H1 (cell line): ENCODE data around the gene TPD52L1. TPM values are rescaled to one million over a fixed set of nuclear protein-coding genes. Genes with fewer than 3 reads are reported as not detected.

ENCODE experiments used
- CTCF ChIA-PET: fragments of 300-600 bp; sonication (Branson Sonifier 250); formaldehyde crosslinking; loops from one replicate; lab custom pipeline; 2021; ENCODE audit not compliant: partially characterized antibody; lab: Charles Lee
- POLR2A ChIA-PET: fragments of 300-600 bp; sonication (Branson Sonifier 250); formaldehyde crosslinking; loops from one replicate; lab custom pipeline; 2021; ENCODE audit warnings: inconsistent platforms; ENCODE audit not compliant: partially characterized antibody; lab: Charles Lee
- DNase-seq, 2 experiments: peaks; one replicate each; pipeline versions ENCODE4 v3.0.0 to v3.0.0-alpha.2; 2010 to 2022; ENCODE audit warnings: low spot score in 2 of 2, low read depth in 1 of 2, mixed read lengths in 1 of 2
- FAIRE-seq: peaks from 2 replicates; lab custom pipeline; 2011; peaks lifted over from hg19 to GRCh38; lab: Jason Lieb, UNC
- H2AFZ ChIP-seq: 2 replicates; pipeline ENCODE4 v1.8.1; 2012; ENCODE audit warnings: low read length, inconsistent platforms
- H2AK5ac ChIP-seq: 2 replicates; pipeline ENCODE4 v1.6.1; 2013; ENCODE audit warnings: low read depth, low read length
- H2BK120ac ChIP-seq: replicated peaks from 2 replicates; pipeline ENCODE3; 2013; ENCODE audit warnings: low read depth, low read length, inconsistent platforms
- H2BK12ac ChIP-seq: 2 replicates; pipeline ENCODE4 v1.6.1; 2013; ENCODE audit warnings: low read depth, low read length
- H2BK15ac ChIP-seq: 2 replicates; pipeline ENCODE4 v1.6.1; 2013; ENCODE audit warnings: low read length
- H2BK20ac ChIP-seq: 2 replicates; pipeline ENCODE4 v1.6.1; 2013; ENCODE audit warnings: low read length
- H2BK5ac ChIP-seq: 2 replicates; pipeline ENCODE4 v1.6.1; 2013; ENCODE audit warnings: low read depth, low read length
- H3K14ac ChIP-seq: 2 replicates; pipeline ENCODE4 v1.6.1; 2013; ENCODE audit warnings: inconsistent platforms; ENCODE audit not compliant: insufficient read length
- H3K18ac ChIP-seq: 2 replicates; pipeline ENCODE4 v1.6.1; 2013; ENCODE audit warnings: low read length; ENCODE audit errors: extremely low read depth
- H3K23ac ChIP-seq: 2 replicates; pipeline ENCODE4 v1.6.1; 2013; ENCODE audit warnings: inconsistent platforms; ENCODE audit not compliant: insufficient read length
- H3K23me2 ChIP-seq: 2 replicates; pipeline ENCODE4 v1.6.1; 2013; ENCODE audit warnings: low read depth, low read length
- H3K27ac ChIP-seq: 2 replicates; pipeline ENCODE4 v1.6.1; 2011; ENCODE audit warnings: low read depth, low read length, inconsistent platforms
- H3K27me3 ChIP-seq, 4 experiments: replicated peaks in 1 of 4; 1 replicate in 1 of 4; 2 replicates in 3 of 4; pipeline versions ENCODE4 v1.6.1 to v1.8.1; 2011 to 2013; ENCODE audit warnings: low read length in 3 of 4, mild to moderate bottlenecking in 3 of 4, inconsistent platforms in 2 of 4, mixed read lengths in 2 of 4, moderate library complexity in 1 of 4; ENCODE audit not compliant: control insufficient read depth in 3 of 4, insufficient read depth in 3 of 4; ENCODE audit errors: extremely low read depth in 1 of 4
- H3K36me3 ChIP-seq, 4 experiments: 2 replicates each; pipeline versions ENCODE4 v1.6.1 to v1.8.1; 2011 to 2013; ENCODE audit warnings: mild to moderate bottlenecking in 4 of 4, low read length in 3 of 4, moderate library complexity in 2 of 4, control low read depth in 1 of 4, inconsistent platforms in 1 of 4; ENCODE audit not compliant: insufficient read depth in 4 of 4, control insufficient read depth in 2 of 4
- H3K4ac ChIP-seq: replicated peaks from 2 replicates; pipeline ENCODE3; 2013; ENCODE audit warnings: low read length, low read depth, mixed read lengths, inconsistent platforms; ENCODE audit not compliant: insufficient read length
- H3K4me1 ChIP-seq, 4 experiments: replicated peaks in 1 of 4; 1 replicate in 1 of 4; 2 replicates in 3 of 4; pipeline versions ENCODE4 v1.6.1 to v1.8.1; 2011 to 2013; ENCODE audit warnings: low read length in 3 of 4, inconsistent platforms in 2 of 4, mixed read lengths in 1 of 4; ENCODE audit not compliant: insufficient read depth in 4 of 4, control insufficient read depth in 3 of 4
- H3K4me2 ChIP-seq, 2 experiments: 2 replicates each; pipeline versions ENCODE4 v1.6.1 to v1.8.1; 2011 to 2013; ENCODE audit warnings: low read depth in 2 of 2, low read length in 2 of 2, control low read depth in 1 of 2, inconsistent platforms in 1 of 2, mild to moderate bottlenecking in 1 of 2; ENCODE audit not compliant: insufficient read depth in 1 of 2
- H3K4me3 ChIP-seq, 4 experiments: fragments of 200-600, 300-600 bp in 1 of 4; sonication (generic), shearing (Covaris generic), sonication (Bioruptor Twin) in 1 of 4; 2 replicates each; pipeline versions ENCODE4 v1.5.1 to v1.8.1; 2011 to 2016; ENCODE audit warnings: low read length in 4 of 4, low read depth in 3 of 4, control low read depth in 2 of 4, inconsistent platforms in 2 of 4, mild to moderate bottlenecking in 2 of 4, mixed read lengths in 1 of 4, moderate library complexity in 1 of 4; ENCODE audit not compliant: insufficient read depth in 2 of 4; ENCODE audit errors: extremely low read depth in 1 of 4
- H3K56ac ChIP-seq: replicated peaks from 2 replicates; pipeline ENCODE3; 2013; ENCODE audit warnings: low read depth, mild to moderate bottlenecking, mixed read lengths, low read length, inconsistent platforms; ENCODE audit not compliant: insufficient read length
- H3K79me1 ChIP-seq: 2 replicates; pipeline ENCODE4 v1.6.1; 2013; ENCODE audit warnings: low read depth, low read length, control low read depth
- H3K79me2 ChIP-seq, 2 experiments: 2 replicates each; pipeline versions ENCODE4 v1.6.1 to v1.8.1; 2012 to 2013; ENCODE audit warnings: low read length in 2 of 2, mild to moderate bottlenecking in 2 of 2, inconsistent platforms in 1 of 2; ENCODE audit not compliant: insufficient read depth in 2 of 2, control insufficient read depth in 1 of 2
- H3K9ac ChIP-seq, 4 experiments: replicated peaks in 1 of 4; 1 replicate in 1 of 4; 2 replicates in 3 of 4; pipeline versions ENCODE4 v1.6.1 to v1.8.1; 2011 to 2013; ENCODE audit warnings: low read depth in 3 of 4, low read length in 3 of 4, control low read depth in 2 of 4, mild to moderate bottlenecking in 2 of 4, moderate library complexity in 2 of 4, inconsistent platforms in 1 of 4; ENCODE audit errors: extremely low read depth in 1 of 4
- H3K9me3 ChIP-seq, 2 experiments: 2 replicates each; pipeline versions ENCODE4 v1.6.1 to v1.8.1; 2012 to 2013; ENCODE audit warnings: mild to moderate bottlenecking in 2 of 2, moderate library complexity in 2 of 2, control low read depth in 1 of 2, inconsistent platforms in 1 of 2, low read depth in 1 of 2, low read length in 1 of 2, mixed read lengths in 1 of 2; ENCODE audit not compliant: insufficient read depth in 2 of 2
- H4K20me1 ChIP-seq, 2 experiments: replicated peaks in 1 of 2; 2 replicates each; pipeline versions ENCODE3 to v1.8.1; 2011 to 2013; ENCODE audit warnings: inconsistent platforms in 2 of 2, low read length in 2 of 2, mild to moderate bottlenecking in 1 of 2; ENCODE audit not compliant: insufficient read depth in 2 of 2, control insufficient read depth in 1 of 2
- H4K5ac ChIP-seq: 2 replicates; pipeline ENCODE4 v1.6.1; 2013; ENCODE audit warnings: low read length, low read depth, mixed read lengths, inconsistent platforms; ENCODE audit not compliant: insufficient read length
- H4K8ac ChIP-seq: 2 replicates; pipeline ENCODE4 v1.8.0; 2013; ENCODE audit warnings: mild to moderate bottlenecking, moderate library complexity, low read length, inconsistent platforms; ENCODE audit not compliant: insufficient read depth; ENCODE audit errors: extremely low read depth
- H4K91ac ChIP-seq: replicated peaks from 2 replicates; pipeline ENCODE3; 2013; ENCODE audit warnings: low read length, mixed read lengths, inconsistent platforms; ENCODE audit not compliant: insufficient read length
- BCL11A ChIP-seq, 2 experiments: IDR thresholded peaks; one replicate each; pipeline ENCODE4 v1.6.1; 2011; ENCODE audit warnings: low read depth in 2 of 2, low read length in 2 of 2, mild to moderate bottlenecking in 2 of 2
- CBX5 ChIP-seq: fragments of 300-800, 300-1000 bp; sonication (generic); IDR thresholded peaks from 2 replicates; pipeline ENCODE4 v1.7.1; 2016; ENCODE audit warnings: antibody characterized with exemption, low read length, low read depth
- CBX8 ChIP-seq: fragments of 300-800, 300-1000 bp; sonication (generic); IDR thresholded peaks from 2 replicates; pipeline ENCODE4 v1.7.1; 2016; ENCODE audit warnings: low read depth, low read length, borderline replicate concordance
- CHD2 ChIP-seq: IDR thresholded peaks from 2 replicates; pipeline ENCODE4 v1.6.1; 2012; ENCODE audit warnings: low read length, improper control_type of control experiment
- HDAC6 ChIP-seq: IDR thresholded peaks from one replicate; pipeline ENCODE4 v1.7.1; 2012; ENCODE audit warnings: low read depth, mild to moderate bottlenecking, inconsistent platforms, low read length, moderate library complexity
- PHF8 ChIP-seq: fragments of 200-600 bp; sonication (generic); conservative IDR thresholded peaks from 2 replicates; pipeline ENCODE4 v1.7.1; 2012; ENCODE audit warnings: low read depth, mild to moderate bottlenecking, inconsistent platforms, low read length, moderate library complexity
- RFX5 ChIP-seq: IDR thresholded peaks from 2 replicates; pipeline ENCODE4 v1.6.1; 2011; ENCODE audit warnings: low read depth, low read length, improper control_type of control experiment, borderline replicate concordance
- TAF1 ChIP-seq: IDR thresholded peaks from 2 replicates; pipeline ENCODE4 v1.6.1; 2011; ENCODE audit warnings: mild to moderate bottlenecking, low read depth, low read length
- WGBS, 2 experiments: shearing (Covaris generic) in 1 of 2; methylation state at CpG; one replicate each; pipeline versions ENCODE4 v1.1.6 to v1.1.7; 2013 to 2015; ENCODE audit warnings: low lambda C conversion rate in 2 of 2, mixed read lengths in 2 of 2, inconsistent platforms in 1 of 2, low coverage in 1 of 2, missing lambda C conversion rate in 1 of 2; ENCODE audit not compliant: insufficient replicate concordance in 2 of 2, insufficient coverage in 1 of 2, insufficient read length in 1 of 2; ENCODE audit errors: extremely low coverage in 1 of 2, missing lambda C conversion rate in 1 of 2; 5-methylcytosine and 5-hydroxymethylcytosine counted together
- polyA plus RNA-seq, 7 experiments: library from polyadenylated mRNA; depleted of rRNA in 3 of 7; stranded (reverse) in 5 of 7; unstranded in 2 of 7; fragments of >200 nt in 5 of 7; fragments of 200-250 nt in 2 of 7; gene quantifications; 1 replicate in 5 of 7; 2 replicates in 1 of 7; 4 replicates in 1 of 7; pipeline versions ENCODE4 v1.2.1 to v1.2.3, GENCODE V29; 2011 to 2013; ENCODE audit warnings: missing spikeins in 2 of 7, mixed read lengths in 2 of 7
- total RNA-seq: library from RNA; stranded (reverse); fragmentation: NEBNext Ultra II Directional; extraction: Animal tissue kit (Norgen Biotek cat#: 25700); gene quantifications from 2 replicates; pipeline ENCODE4 v1.2.1, GENCODE V29; 2021
- TF ChIP-seq, protein P1 (sequence below): IDR thresholded peaks from 2 replicates; pipeline ENCODE4 v1.6.1; 2012; ENCODE audit warnings: inconsistent platforms

TPD52L1 gene
- total and polyA plus RNA-seq, 2 of the 8 experiments (the other 6 are each of a cell fraction or from before 2014, with no cell fraction given), result 7.4 to 14.2 TPM

DNA sequence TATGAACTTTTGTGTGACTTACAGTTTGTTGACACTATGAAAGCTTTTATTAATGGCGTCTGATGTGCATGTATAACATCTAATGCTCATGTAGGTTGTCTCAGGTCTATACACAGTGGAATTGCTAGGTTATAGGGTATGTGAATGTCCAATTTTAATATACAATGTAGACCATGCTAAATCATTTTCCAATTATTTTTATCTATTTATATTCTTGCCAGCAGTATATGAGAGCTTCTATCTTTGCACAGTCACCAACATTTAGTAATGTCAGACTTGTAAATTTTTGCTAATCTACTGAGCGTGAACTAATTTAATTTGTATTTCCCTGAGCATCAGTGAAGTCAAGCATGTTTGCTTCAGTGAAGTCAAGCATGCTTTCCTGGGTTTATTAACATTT is 64.4 kb downstream of the TPD52L1 start:
- H3K4me1 ChIP-seq, result peaks cover 0 to 9% (median 1%) of the 10 kb centered on the region in 4 experiments; a peak in 3 of 7 replicates
- no peak overlapping the region for H2BK12ac ChIP-seq
- H3K79me2 ChIP-seq, result no peaks in the 10 kb centered on the region; a peak in 1 of 4 replicates
- FAIRE-seq (no peak), DNase-seq (no peak)
- H2BK15ac ChIP-seq, result no peak overlapping the region
- 0 out of 2 replicates have a peak, but pooled peaks cover 2% of the 10 kb centered on the region for H3K23me2 ChIP-seq
- H3K4me3 ChIP-seq, result no peak overlapping the region
- no peak overlapping the region for H3K4me2 ChIP-seq
- CTCF ChIA-PET, result interaction anchor here (1.0 to 4.3 kb wide), 4 partner anchors 10 to 25 kb away, joined by 3 to 20 read pairs (median 4); no protein-coding TSS in a partner anchor
- POLR2A ChIA-PET, result no interaction called here
- no peak overlapping the region for H3K23ac ChIP-seq
- no peak overlapping the region for H2BK120ac ChIP-seq
- H3K9me3 ChIP-seq, result no peaks in the 10 kb centered on the region
- no peak overlapping the region for H2BK20ac ChIP-seq
- H2BK5ac ChIP-seq, result no peak overlapping the region
- no peaks in the 10 kb centered on the region for H3K27me3 ChIP-seq
- H2AK5ac ChIP-seq, result no peak overlapping the region
- H3K56ac ChIP-seq, result no peak overlapping the region
- no peak for TF ChIP-seq BCL11A (IDR thresholded peaks at IDR 0.05; ENCODE audit: low read depth in 2 of 2, low read length in 2 of 2)
- TF ChIP-seq, protein P1, sequence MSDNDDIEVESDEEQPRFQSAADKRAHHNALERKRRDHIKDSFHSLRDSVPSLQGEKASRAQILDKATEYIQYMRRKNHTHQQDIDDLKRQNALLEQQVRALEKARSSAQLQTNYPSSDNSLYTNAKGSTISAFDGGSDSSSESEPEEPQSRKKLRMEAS, result no peak
- no peak for TF ChIP-seq RFX5
- no peak for TF ChIP-seq TAF1
- TF ChIP-seq HDAC6, result no peak
- TF ChIP-seq CBX8, result no peak
- no peak for TF ChIP-seq PHF8
- no peak for TF ChIP-seq CBX5
- TF ChIP-seq CHD2, result no peak
- no peak overlapping the region for H3K18ac ChIP-seq
- no peak overlapping the region for H3K4ac ChIP-seq
- no peak overlapping the region for H4K91ac ChIP-seq
- no peak overlapping the region for H4K5ac ChIP-seq
- H4K20me1 ChIP-seq, result no peaks in the 10 kb centered on the region
- no peak overlapping the region for H3K14ac ChIP-seq
- no peak overlapping the region for H3K9ac ChIP-seq
- H3K27ac ChIP-seq, result no peak overlapping the region
- no peak overlapping the region for H4K8ac ChIP-seq
- no peaks in the 10 kb centered on the region for H3K36me3 ChIP-seq
- H3K79me1 ChIP-seq, result no peaks in the 10 kb centered on the region
- H2AFZ ChIP-seq, result no peak overlapping the region
- WGBS, 2 experiments, result 92% methylated on average over 2 of the region's 2 CpGs; no CpG with 5 or more reads in 1 of the 2 experiments
